Effector CD8-positive, alpha-beta T cell (primary cell): ENCODE results near the gene YJU2.
"Not testable (repeated sequence)": the region's sequence is repeated elsewhere in the genome, so short reads cannot be mapped to it uniquely, and the experiment has no call there.

Source experiments
- DNase-seq: peaks from one replicate; lab custom pipeline; 2025; lab: John Stamatoyannopoulos, UW
- total RNA-seq, 4 experiments: gene quantifications; one replicate each; lab custom pipeline; 2026; lab: John Stamatoyannopoulos, UW

YJU2 gene
- 36.7 to 56.8 (median 43.4) reads per million in 4 experiments for total RNA-seq

DNA sequence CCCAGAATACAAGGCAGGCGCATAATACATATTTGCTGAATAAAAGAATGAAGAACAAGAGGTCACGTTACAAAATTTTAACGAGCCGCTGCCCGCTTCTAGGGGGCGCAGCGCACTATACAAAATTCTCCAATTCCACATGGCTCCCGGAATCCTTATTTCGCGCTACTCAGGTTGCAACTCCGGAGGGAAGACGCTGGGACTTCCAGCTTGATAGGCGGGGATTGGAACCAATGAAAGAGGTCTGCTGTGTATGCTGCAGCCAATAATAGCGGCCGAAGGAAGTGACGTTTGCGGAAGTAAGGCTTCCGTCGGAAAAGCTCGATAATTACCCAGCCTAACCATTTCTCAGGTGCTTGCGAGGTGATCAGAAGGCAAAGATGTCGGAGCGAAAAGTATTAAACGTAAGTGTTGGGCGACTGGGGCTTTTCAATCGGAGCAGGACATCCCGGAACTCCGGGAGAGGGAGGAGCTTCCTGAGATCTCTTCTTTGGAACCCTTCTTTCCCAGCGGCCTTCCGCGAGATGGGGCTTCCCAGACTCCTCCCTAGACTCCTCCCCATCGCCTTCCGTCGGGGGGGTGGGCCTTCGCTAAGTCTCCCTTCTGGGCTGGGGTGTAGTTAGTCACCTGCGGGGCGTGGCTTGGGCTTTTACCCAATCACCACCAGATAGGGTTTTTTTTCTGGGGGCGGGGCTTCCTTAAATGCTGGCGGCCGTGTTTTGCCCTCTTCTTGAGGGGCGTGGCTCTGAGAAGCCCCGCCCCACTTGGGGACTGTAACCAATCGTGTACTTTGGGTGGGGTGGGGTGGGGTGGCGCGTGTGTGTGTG, at the start of gene YJU2:
Gene YJU2, plus strand, starts transcription at position 314 of the 827 bp plus-strand sequence. Its CDS starts 67 bp downstream, at position 381.
- DNase-seq, result peak; percentile 98

- DNase-seq, result no peak
Observed at GRCh38 chr19:4197228-4197624, 49.7 kb upstream of the YJU2 start.

GRCh38 chr19:4197625-4198466, 49.0 kb upstream of the YJU2 start:
- DNase-seq, result no peak

- DNase-seq, result no peak
Observed at GRCh38 chr19:4198467-4199126, 48.3 kb upstream of the YJU2 start.

- DNase-seq, result no peak
Observed at GRCh38 chr19:4199699-4200293, 47.1 kb upstream of the YJU2 start.

DNA sequence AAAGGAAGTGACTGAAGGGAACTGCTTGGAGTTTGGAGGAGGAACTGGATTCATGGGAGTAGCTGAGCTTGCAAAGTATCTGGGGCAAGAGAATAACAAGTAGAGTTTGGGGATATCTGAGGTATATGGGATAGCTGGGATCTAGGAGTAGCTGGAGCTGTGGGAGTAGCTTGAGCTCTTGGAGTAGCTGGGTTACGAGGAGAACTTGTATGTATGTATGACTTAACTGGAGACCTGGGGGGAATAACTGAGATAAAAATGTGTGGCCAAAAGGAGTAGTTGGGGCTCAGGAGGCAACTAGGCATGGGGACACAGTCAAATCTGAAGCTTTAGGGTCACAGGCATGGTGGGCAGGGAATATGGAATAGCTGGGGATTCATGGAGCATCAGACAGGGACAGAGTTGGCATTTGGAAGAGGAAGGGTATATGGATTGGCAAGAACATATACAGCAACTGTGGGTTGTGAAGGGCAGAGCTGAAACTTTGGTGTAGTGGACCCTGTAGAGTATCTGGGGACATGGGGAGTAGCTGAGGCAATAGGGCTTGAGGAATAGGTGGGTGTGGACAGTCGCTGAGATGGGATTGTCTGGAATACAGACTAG, 45.8 kb upstream of the YJU2 start:
- DNase-seq, result no peak

DNA sequence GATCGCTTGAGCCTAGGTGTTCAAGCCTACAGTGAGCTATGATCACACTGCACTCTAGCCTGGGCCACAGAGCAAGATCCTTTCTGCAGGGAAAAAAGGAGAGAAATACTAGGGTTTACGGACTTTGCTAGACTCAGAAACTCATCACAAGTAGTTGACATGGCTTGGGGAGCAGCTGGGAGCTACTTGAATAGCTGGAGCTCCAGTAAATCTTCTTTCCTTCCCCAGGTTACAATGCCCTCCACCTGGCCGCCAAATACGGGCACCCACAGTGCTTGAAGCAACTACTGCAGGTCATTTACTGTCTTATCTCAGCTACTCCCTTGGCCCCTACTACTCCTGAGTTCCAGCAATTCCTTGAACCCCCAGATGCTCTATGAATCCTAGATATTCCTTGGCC, 45.1 kb upstream of the YJU2 start:
- DNase-seq, result no peak

DNA sequence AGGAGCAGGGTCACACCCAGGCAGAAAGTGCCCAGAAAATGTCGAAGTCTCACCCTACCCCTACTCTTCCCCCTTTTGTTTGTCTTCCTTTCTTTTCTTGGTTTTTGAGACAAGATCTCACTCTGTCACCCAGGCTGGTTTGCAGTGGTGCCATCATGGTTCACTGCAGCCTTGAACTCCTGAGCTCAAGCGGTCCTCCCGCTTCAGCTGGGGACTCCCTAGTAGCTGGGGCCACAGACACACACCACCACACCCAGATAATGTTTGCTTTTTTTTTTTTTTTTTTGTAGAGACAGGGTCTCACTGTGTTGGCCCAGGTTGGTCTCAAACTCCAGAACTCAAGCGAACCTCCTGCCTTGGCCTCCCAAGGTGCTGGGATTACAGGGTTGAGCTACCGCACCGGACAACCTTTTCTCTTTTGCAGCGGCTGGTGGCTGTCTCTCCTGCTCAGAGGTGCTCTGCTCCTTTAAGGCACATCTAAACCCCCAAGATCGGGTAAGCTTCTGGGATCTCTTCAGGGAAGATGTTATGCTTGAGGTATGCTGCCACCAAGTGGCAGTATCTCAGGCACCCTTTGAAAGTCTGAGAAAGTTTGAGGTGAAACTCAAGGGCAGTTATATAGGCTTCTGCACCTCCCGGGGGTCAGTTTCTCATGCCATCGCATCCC, 39.9 kb upstream of the YJU2 start:
- no peak for DNase-seq

- no peak for DNase-seq
Observed at GRCh38 chr19:4208385-4209094, 38.3 kb upstream of the YJU2 start.

DNA sequence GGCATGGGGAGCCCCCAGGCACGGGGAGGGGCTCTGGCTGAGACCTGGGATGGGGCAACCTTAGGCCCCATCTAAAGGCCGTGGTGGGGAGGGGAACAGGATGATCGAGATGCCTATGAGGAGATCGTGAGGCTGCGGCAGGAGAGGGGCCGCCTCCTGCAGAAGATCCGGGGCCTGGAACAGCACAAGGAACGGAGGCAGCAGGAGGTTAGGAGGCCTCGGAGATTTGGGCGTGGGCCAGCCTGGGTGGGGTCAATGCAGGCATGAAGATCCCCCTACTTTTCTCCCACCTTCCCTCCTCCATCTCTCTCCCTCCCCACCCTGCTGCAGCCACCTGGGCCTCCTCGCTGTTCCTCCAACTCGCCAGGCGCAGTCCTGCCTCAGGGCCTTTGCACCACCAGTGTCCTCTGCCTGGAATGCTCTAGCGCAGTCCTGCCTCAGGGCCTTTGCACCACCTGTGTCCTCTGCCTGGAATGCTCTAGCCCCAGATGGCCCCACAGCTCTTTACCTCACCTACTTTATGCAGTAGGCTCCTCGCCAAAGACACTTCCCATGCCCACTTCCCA, 36.6 kb upstream of the YJU2 start:
- no peak for DNase-seq

DNA sequence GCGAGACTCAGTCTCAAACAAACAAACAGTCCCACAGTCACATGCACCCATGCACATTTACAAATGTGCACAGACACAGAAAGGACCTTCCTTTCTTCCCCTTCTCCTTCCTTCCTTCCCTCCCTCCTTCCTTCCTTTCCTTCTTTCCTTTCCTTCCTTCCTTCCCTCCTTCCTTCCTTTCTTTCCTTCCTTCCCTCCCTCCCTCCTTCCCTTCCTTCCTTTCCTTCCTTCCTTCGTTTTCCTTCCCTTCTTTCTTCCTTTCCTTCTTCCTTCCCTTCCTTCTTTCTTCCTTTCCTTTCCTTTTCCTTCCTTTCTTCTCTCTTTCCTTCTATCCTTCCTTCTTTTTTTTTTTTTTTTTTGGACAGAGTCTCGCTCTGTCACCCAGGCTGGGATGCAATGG, 33.8 kb upstream of the YJU2 start:
- no peak for DNase-seq

DNA sequence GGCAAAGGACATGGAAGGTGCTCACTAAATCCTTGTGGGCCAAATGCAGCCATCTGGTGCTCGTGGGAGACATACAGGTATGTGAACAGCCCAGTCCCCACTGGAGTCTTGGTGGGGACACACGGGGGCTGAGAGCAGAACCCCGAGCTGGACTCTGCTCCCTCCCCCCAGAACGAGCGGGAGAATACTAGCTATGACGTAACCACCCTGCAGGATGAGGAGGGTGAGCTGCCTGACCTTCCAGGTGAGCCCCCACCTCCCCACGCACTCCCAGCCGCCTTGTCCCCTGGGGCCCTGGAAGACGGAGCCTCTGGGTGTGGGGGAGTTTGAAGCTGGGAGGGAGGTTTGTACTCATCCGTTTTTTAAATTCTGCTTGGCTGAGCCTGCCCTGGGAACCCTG, 31.1 kb upstream of the YJU2 start:
- no peak for DNase-seq

GRCh38 chr19:4216846-4217245, 30.0 kb upstream of the YJU2 start:
- no peak for DNase-seq

DNA sequence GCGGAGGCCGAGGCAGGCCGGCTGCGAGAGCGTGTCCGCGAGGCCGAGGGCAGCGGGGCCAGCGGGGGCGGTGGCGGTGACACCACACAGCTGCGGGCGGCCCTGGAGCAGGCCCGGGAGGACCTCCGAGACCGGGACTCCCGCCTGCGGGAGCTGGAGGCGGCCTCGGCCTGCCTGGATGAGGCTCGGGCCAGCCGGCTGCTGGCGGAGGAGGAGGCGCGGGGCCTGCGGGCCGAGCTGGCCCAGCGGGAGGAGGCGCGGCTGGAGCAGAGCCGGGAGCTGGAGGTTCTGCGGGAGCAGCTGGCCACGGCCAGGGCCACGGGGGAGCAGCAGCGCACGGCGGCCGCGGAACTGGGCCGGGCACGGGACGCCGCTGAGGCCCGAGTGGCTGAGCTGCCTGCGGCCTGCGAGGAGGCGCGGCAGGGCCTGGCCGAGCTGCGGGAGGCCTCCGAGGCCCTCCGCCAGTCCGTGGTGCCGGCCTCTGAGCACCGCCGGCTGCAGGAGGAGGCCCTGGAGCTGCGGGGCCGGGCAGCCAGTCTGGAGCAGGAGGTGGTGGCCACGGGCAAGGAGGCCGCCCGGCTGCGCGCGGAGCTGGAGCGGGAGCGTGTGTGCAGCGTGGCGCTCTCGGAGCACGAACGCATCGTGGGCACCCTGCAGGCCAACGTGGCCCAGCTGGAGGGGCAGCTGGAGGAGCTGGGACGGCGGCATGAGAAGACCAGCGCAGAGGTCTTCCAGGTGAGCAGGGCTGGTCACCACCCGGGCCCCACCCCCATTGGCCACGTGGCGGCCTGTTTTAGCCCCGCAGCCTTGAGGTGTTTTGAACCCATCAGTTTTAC, 29.2 kb upstream of the YJU2 start:
- DNase-seq, result no peak

- not testable (repeated sequence) for DNase-seq
Observed at GRCh38 chr19:4218523-4218922, 28.4 kb upstream of the YJU2 start.

DNA sequence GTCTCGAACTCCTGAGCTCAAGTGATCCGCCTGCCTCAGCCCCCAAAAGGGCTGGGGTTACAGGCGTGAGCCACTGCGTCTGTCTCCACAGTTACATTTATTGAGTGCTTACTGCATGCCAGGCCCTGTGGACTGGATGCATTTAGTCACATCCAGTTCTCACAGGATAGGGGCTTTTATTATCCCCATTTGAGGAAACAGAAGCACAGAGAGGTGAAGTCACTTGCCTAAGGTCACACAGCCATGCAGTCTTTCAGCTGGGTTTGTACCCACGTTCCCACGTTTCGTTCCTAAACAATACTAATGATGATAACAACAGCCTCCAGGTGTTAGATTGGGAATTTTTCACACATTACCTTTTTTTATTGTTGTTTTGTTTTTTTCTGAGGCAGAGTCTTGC, 26.7 kb upstream of the YJU2 start:
- DNase-seq, result no peak

GRCh38 chr19:4224470-4224869, 22.4 kb upstream of the YJU2 start:
- DNase-seq, result no peak

DNA sequence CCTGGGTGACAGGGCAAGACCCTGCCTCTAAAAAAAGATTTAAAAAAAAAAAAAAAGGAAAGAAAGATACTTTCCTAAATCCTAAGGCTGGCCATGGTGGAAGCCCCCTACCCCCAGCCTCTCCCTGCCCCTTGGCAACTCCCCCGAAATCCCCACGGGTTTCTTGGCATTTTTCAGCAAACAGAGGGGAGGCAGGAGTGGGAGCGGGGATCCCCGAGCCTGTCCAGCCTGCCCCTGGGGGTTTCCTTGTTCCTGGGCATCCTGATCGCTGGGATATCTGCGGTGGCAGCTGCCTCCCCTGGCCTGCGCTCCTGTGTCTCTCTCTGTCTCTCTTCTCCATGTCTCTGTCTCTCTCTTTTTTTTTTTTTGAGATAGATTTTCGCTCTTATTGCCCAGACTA, 21.0 kb upstream of the YJU2 start:
- DNase-seq, result no peak

- no peak for DNase-seq
Observed at GRCh38 chr19:4227771-4228170, 19.1 kb upstream of the YJU2 start.
